ENCODE results near the gene ARHGEF3. TPM values are rescaled to one million over a fixed set of nuclear protein-coding genes. Genes with fewer than 3 reads are reported as not detected.

The ARHGEF3 gene
- total RNA-seq (10 to 100 TPM; 20.3 to 34.2 (median 24.5) TPM), polyA plus RNA-seq (10 to 100 TPM in 1 of 3 donors, 1 to 10 TPM in 2; 5.3 to 17.9 (median 7.8) TPM)

- TF ChIP-seq POLR2AphosphoS5 (IDR thresholded peaks at IDR 0.05) (peak; percentile 83 to 92 (median 89)), CTCF (IDR thresholded peaks at IDR 0.05) (peak in 3 of 4 experiments; percentile 9 to 13 (median 9)), EP300 (IDR thresholded peaks at IDR 0.05) (no peak), POLR2A (IDR thresholded peaks at IDR 0.05) (peak; percentile 56 to 75)
- intact Hi-C loops (cut with DNase I) = loop anchor here (1.0 to 5.0 kb wide), 3 partner anchors 99 to 187 kb away; no protein-coding TSS in a partner anchor
- 1% methylated on average over 60 of the region's 60 CpGs for WGBS, 2 donors
- peak within 1 kb of the TSS; percentile 64 to 78 (median 69) for H3K27ac ChIP-seq
- peak within 1 kb of the TSS; percentile 65 to 74 (median 72) for H3K4me3 ChIP-seq
- no peaks in the 10 kb centered on the region for H3K27me3 ChIP-seq
- no peaks in the 10 kb centered on the region for H3K36me3 ChIP-seq
- H3K4me1 ChIP-seq = peaks cover 0 to 73% (median 55%) of the 10 kb centered on the region in 4 donors
- DNase-seq = peak; percentile 90
- H3K9me3 ChIP-seq = no peaks in the 10 kb centered on the region
Measured at GRCh38 chr3:56801662-56802377, at the start of gene ARHGEF3. ARHGEF3 (minus strand) TSS chr3:56801949; CDS start chr3:56801798, 151 bp downstream.

DNA sequence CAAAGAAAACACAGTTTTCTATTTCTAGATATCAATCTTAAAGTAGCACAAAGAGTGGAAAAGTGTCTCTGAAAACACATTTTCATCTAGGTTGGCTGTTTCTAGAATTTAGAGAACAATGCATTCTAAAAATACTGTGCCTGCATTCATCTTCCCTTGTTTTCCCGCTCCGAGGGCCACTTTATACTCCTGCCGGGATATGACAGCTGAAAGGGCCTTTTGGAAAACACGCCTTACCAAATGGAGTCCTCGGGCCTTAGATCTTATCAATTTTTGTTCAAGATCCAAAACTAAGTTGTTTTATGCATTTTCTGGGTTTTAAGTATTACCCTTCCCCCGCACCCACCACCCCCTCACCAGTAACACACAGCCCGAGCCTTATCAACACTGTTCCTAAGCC lies 47.9 kb upstream of the ARHGEF3 start:
- WGBS, 2 donors = 92 to 96% methylated on average over 7 of the region's 7 CpGs

GRCh38 chr3:56845505-56845904 lies 43.8 kb upstream of the ARHGEF3 start:
- WGBS, 2 donors = 87 to 92% methylated on average over 2 of the region's 2 CpGs
- Histone ChIP-seq H3K27ac (no peak overlapping the region), H3K36me3 (no peaks in the 10 kb centered on the region), H3K4me1 (no peaks in the 10 kb centered on the region), H3K4me3 (no peak overlapping the region), H3K27me3 (no peaks in the 10 kb centered on the region), H3K9me3 (no peaks in the 10 kb centered on the region)
- no peak for DNase-seq
- TF ChIP-seq POLR2AphosphoS5 (IDR thresholded peaks at IDR 0.05) = no peak
- TF ChIP-seq CTCF (IDR thresholded peaks at IDR 0.05) = no peak
- no peak for TF ChIP-seq POLR2A (IDR thresholded peaks at IDR 0.05)
- no peak for TF ChIP-seq EP300 (IDR thresholded peaks at IDR 0.05)
- intact Hi-C loops (cut with DNase I) = no loop called here

More for the DNA sequence above, 47.9 kb upstream of the ARHGEF3 start:
- Histone ChIP-seq H3K27ac (no peak overlapping the region), H3K27me3 (no peaks in the 10 kb centered on the region), H3K4me1 (peaks cover 0 to 7% (median under 1%) of the 10 kb centered on the region in 4 donors), H3K9me3 (no peaks in the 10 kb centered on the region), H3K36me3 (no peaks in the 10 kb centered on the region), H3K4me3 (no peak overlapping the region)
- no peak for DNase-seq
- intact Hi-C loops (cut with DNase I) = no loop called here
- TF ChIP-seq POLR2A (IDR thresholded peaks at IDR 0.05) = no peak
- no peak for TF ChIP-seq EP300 (IDR thresholded peaks at IDR 0.05)
- no peak for TF ChIP-seq POLR2AphosphoS5 (IDR thresholded peaks at IDR 0.05)
- TF ChIP-seq CTCF (IDR thresholded peaks at IDR 0.05) = no peak

GRCh38 chr3:56844536-56844935 lies 42.8 kb upstream of the ARHGEF3 start:
- intact Hi-C loops (cut with DNase I) = no loop called here
- no peak overlapping the region for H3K4me3 ChIP-seq
- H3K27me3 ChIP-seq = no peaks in the 10 kb centered on the region
- no peak for DNase-seq
- H3K9me3 ChIP-seq = no peaks in the 10 kb centered on the region
- no peak overlapping the region for H3K27ac ChIP-seq
- TF ChIP-seq POLR2AphosphoS5 (IDR thresholded peaks at IDR 0.05) (no peak), CTCF (IDR thresholded peaks at IDR 0.05) (no peak), POLR2A (IDR thresholded peaks at IDR 0.05) (no peak), EP300 (IDR thresholded peaks at IDR 0.05) (no peak)
- H3K36me3 ChIP-seq = no peaks in the 10 kb centered on the region
- H3K4me1 ChIP-seq = peaks cover 0 to 9% (median 0%) of the 10 kb centered on the region in 4 donors

Data from sigmoid colon (tissue), 7 donors.